Measurements from ENCODE around the gene HDAC4. TPM values are rescaled to one million over a fixed set of nuclear protein-coding genes. Genes with fewer than 3 reads are reported as not detected.

Gene HDAC4
- total and polyA plus RNA-seq, 2 of the 4 experiments (the other 2 are of a cell fraction), result 4.1 to 7.2 TPM

- 0 out of 2 replicates have a peak overlapping the region, but pooled peaks have one; percentile 24 for H2AK5ac ChIP-seq (ENCODE audit: low read depth, low read length)
- H3K9me1 ChIP-seq (ENCODE audit: insufficient read depth, low read length), result 0 out of 2 replicates have a peak, but pooled peaks cover 7% of the 10 kb centered on the region
- no peak overlapping the region for H3K9ac ChIP-seq (ENCODE audit: low read depth, low read length)
- no peak overlapping the region for H3K4me3 ChIP-seq (ENCODE audit: insufficient read depth, low read depth, low read length)
- CTCF ChIA-PET, result no interaction called here
- TF ChIP-seq MAFK (IDR thresholded peaks at IDR 0.05; ENCODE audit: low read depth, low read length) (no peak), RAD21 (IDR thresholded peaks at IDR 0.05; ENCODE audit: low read length) (no peak), RFX5 (IDR thresholded peaks at IDR 0.05; ENCODE audit: low read depth, low read length) (no peak), FOS (IDR thresholded peaks at IDR 0.05; ENCODE audit: low read depth, low read length) (no peak), CHD1 (IDR thresholded peaks at IDR 0.05; ENCODE audit: low read depth, low read length) (no peak), POLR2A (IDR thresholded peaks at IDR 0.05; ENCODE audit: low read depth, low read length) (no peak), SMC3 (IDR thresholded peaks at IDR 0.05; ENCODE audit: low read depth, low read length) (no peak)
- TF ChIP-seq, protein P1, sequence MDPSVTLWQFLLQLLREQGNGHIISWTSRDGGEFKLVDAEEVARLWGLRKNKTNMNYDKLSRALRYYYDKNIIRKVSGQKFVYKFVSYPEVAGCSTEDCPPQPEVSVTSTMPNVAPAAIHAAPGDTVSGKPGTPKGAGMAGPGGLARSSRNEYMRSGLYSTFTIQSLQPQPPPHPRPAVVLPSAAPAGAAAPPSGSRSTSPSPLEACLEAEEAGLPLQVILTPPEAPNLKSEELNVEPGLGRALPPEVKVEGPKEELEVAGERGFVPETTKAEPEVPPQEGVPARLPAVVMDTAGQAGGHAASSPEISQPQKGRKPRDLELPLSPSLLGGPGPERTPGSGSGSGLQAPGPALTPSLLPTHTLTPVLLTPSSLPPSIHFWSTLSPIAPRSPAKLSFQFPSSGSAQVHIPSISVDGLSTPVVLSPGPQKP (IDR thresholded peaks at IDR 0.05; ENCODE audit: borderline replicate concordance, low read depth, low read length), result no peak
- TF ChIP-seq, protein P2, sequence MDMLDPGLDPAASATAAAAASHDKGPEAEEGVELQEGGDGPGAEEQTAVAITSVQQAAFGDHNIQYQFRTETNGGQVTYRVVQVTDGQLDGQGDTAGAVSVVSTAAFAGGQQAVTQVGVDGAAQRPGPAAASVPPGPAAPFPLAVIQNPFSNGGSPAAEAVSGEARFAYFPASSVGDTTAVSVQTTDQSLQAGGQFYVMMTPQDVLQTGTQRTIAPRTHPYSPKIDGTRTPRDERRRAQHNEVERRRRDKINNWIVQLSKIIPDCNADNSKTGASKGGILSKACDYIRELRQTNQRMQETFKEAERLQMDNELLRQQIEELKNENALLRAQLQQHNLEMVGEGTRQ (IDR thresholded peaks at IDR 0.05; ENCODE audit: low read depth, low read length), result no peak
- TF ChIP-seq, protein P3, sequence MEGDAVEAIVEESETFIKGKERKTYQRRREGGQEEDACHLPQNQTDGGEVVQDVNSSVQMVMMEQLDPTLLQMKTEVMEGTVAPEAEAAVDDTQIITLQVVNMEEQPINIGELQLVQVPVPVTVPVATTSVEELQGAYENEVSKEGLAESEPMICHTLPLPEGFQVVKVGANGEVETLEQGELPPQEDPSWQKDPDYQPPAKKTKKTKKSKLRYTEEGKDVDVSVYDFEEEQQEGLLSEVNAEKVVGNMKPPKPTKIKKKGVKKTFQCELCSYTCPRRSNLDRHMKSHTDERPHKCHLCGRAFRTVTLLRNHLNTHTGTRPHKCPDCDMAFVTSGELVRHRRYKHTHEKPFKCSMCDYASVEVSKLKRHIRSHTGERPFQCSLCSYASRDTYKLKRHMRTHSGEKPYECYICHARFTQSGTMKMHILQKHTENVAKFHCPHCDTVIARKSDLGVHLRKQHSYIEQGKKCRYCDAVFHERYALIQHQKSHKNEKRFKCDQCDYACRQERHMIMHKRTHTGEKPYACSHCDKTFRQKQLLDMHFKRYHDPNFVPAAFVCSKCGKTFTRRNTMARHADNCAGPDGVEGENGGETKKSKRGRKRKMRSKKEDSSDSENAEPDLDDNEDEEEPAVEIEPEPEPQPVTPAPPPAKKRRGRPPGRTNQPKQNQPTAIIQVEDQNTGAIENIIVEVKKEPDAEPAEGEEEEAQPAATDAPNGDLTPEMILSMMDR (conservative IDR thresholded peaks at IDR 0.05; ENCODE audit: low read depth, low read length), result no peak
- H3K14ac ChIP-seq (replicated peaks; ENCODE audit: low read depth, low read length), result no peak overlapping the region
- peaks cover 5% of the 10 kb centered on the region; the same call in 1 of the 2 replicates for H3K4me1 ChIP-seq (ENCODE audit: control insufficient read depth, insufficient read depth, low read length)
- H3K56ac ChIP-seq (ENCODE audit: extremely low read depth, insufficient read depth, low read length), result no peak overlapping the region
- dilution Hi-C loops (cut with HindIII; ENCODE audit: low sequenced_read_pairs, unreplicated experiment), result no loop called here
- H3K27ac ChIP-seq (ENCODE audit: insufficient read depth, low read length), result no peak overlapping the region
- intact Hi-C loops (cut with micrococcal nuclease), result no loop called here
- H2BK15ac ChIP-seq (ENCODE audit: low read depth, low read length), result no peak overlapping the region
- no peak overlapping the region for H3K18ac ChIP-seq (ENCODE audit: low read depth, low read length)
- H4K8ac ChIP-seq (ENCODE audit: low read depth in 2 of 2, low read length in 2 of 2), result no peak overlapping the region
- H3K4ac ChIP-seq (ENCODE audit: low read depth, low read length), result no peak overlapping the region
- ATAC-seq (ENCODE audit: low read depth) (no peak), DNase-seq (no peak)
- no peak overlapping the region for H3K4me2 ChIP-seq (ENCODE audit: low read depth, low read length)
- peaks cover 24 to 46% of the 10 kb centered on the region in 2 experiments for H3K79me1 ChIP-seq (ENCODE audit: low read depth in 1 of 2, low read length in 2 of 2)
- H4K5ac ChIP-seq (ENCODE audit: low read depth, low read length), result no peak overlapping the region
- no peak overlapping the region; the same call in 1 of the 2 replicates for H3K23ac ChIP-seq (ENCODE audit: low read depth, low read length)
- H2AK9ac ChIP-seq (replicated peaks; ENCODE audit: low read depth, low read length, poor library complexity), result no peak overlapping the region
- no peaks in the 10 kb centered on the region for H3K9me3 ChIP-seq (ENCODE audit: control insufficient read depth, insufficient read depth, low read length)
- H2BK5ac ChIP-seq (ENCODE audit: low read depth, low read length, poor library complexity, severe bottlenecking), result no peak overlapping the region
- BruUV-seq (replicated peaks), result no TSS peak
- no peak overlapping the region for H2BK20ac ChIP-seq (ENCODE audit: low read depth, low read length)
- H3K36me3 ChIP-seq (ENCODE audit: control insufficient read depth, insufficient read depth, low read length), result no peaks in the 10 kb centered on the region
- H4K20me1 ChIP-seq (ENCODE audit: insufficient read depth, low read length), result peaks cover 37% of the 10 kb centered on the region
- POLR2A ChIA-PET (ENCODE audit: unreplicated experiment), result no interaction called here
- WGBS, 2 experiments (ENCODE audit: extremely low coverage in 2 of 2, insufficient read length in 1 of 2), result no CpG with 5 or more reads among the region's 7 CpGs
- H3K27me3 ChIP-seq (ENCODE audit: control insufficient read depth, insufficient read depth, low read length), result no peaks in the 10 kb centered on the region
- no peak overlapping the region for H2BK120ac ChIP-seq (ENCODE audit: low read depth, low read length)
- no peak overlapping the region for H2AFZ ChIP-seq (replicated peaks; ENCODE audit: low read length, poor library complexity)
- in situ Hi-C loops (cut with MboI; ENCODE audit: low sequenced_read_pairs), result no loop called here
- H4K91ac ChIP-seq (ENCODE audit: insufficient read depth, low read depth, low read length), result no peak overlapping the region
Observed at GRCh38 chr2:239212121-239212928, 188.5 kb downstream of the HDAC4 start.

Measured in IMR-90 (cell line).